ENCODE data around the gene FOXA2.

FOXA2 gene

GRCh38 chr20:22583773-22584521, 425 bp downstream of the FOXA2 start:
- no peak for DNase-seq (ENCODE audit: low spot score)

DNA sequence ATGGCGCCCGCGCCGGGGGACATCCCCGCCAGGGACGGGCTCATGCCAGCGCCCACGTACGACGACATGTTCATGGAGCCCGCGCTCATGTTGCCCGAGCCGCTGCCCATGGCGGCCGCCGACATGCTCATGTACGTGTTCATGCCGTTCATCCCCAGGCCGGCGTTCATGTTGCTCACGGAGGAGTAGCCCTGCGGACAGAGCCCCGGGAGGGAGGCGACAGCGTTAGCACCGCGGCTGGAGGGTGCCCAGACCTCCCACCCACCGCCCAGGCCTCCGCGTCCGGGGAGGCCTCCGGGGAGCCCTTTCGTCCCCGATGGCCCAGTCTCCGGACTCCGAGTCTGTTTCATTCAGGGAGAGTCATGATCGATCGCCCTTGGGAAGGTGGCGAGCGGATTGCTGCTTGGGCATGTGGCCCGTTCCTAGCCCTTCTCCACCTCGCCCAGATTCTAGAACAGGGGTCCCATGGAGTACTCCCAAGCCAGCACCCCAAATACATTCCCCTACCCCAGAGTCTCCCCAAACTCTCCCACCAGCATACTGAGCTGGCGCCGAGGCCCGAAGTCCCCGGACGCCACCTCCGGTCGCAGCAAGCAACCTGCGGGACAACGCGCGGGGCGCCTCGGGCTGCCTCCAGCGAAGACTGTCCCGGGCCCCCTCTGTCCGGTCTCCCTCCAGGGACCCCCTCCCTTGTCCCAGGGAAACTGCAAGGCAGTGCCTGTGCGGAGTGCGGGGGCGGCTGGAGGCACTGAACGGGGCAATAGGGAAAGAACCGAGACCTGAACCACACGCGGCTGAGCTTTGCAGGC, 1.2 kb downstream of the FOXA2 start:
- no peak for DNase-seq (ENCODE audit: low spot score)

DNA sequence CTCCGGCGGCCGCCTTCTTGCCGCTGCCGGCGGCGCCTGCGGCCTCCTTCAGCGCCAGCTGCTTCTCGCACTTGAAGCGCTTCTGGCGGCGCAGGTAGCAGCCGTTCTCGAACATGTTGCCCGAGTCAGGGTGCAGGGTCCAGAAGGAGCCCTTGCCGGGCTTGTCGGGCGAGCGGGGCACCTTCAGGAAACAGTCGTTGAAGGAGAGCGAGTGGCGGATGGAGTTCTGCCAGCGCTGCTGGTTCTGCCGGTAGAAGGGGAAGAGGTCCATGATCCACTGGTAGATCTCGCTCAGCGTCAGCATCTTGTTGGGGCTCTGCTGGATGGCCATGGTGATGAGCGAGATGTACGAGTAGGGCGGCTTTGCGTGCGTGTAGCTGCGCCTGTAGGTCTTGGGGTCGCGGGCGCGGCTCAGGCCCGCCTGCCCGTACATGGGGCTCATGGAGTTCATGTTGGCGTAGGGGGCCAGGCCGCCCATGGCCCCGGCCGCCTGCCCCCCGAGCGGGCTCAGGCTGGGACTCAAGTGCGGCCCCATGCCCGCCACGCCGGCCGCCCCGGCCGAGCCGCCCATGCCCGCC, 1.9 kb downstream of the FOXA2 start:
- no peak for DNase-seq (ENCODE audit: low spot score)

DNA sequence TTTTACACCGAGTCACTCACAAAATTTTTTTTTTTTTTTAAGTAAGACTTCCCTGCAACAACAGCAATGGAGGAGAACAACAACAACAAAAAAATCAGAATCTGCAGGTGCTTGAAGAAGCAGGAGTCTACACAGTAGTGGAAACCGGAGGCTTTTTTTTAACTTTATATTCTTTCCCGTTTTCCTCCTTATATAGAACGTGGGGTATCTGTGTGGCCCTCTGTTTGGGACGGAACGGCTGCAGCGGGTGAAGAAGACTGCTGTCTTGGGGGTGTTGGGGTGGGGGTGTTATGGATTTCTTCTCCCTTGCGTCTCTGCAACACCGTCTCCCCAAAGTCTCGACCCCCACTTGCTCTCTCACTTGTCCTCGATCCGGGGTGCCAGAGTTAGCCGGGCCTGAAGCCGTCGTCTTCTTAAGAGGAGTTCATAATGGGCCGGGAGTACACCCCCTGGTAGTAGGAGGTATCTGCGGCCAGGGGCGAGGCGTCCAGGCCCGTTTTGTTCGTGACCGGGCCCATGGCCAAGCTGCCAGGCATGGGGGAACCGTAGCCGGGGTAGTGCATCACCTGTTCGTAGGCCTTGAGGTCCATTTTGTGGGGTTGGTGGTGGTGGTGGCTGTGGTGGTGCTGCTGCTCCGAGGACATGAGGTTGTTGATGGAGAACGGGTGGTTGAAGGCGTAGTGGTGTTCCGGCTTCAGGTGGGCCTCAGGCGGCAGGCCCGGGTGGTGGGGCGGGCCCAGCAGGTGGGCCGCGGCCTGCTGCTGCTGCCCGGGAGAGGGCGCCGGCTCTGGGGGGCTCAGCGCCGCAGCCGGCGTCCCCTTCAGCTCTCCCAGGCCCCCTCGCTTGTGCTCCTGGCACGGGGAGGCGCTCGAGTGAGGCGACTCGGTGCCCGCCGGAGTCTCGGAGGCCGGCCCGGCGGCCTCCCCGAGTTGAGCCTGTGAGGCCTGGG, 2.7 kb downstream of the FOXA2 start:
- DNase-seq (ENCODE audit: low spot score): no peak

- DNase-seq (ENCODE audit: low spot score): no peak
These were observed 4.4 kb downstream of the FOXA2 start for GRCh38 chr20:22579711-22580697.

DNA sequence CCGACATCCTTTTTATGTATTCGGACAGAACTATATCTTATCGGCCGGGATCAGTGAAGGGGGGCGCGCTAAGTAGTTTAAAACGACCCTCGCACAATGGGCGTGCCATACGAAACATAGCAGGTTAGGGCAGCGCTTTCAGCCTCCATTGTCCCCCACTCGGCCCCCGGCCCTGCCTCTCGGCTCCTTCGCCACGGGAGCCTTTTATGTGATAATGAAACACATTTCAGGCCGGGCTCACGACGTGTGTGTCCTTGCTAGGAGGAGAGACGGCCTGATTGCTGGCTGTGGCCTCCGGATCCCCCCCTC, 5.3 kb downstream of the FOXA2 start:
- no peak for DNase-seq (ENCODE audit: low spot score)

- no peak for DNase-seq (ENCODE audit: low spot score)
These were observed 5.9 kb downstream of the FOXA2 start for GRCh38 chr20:22578221-22579118.

DNA sequence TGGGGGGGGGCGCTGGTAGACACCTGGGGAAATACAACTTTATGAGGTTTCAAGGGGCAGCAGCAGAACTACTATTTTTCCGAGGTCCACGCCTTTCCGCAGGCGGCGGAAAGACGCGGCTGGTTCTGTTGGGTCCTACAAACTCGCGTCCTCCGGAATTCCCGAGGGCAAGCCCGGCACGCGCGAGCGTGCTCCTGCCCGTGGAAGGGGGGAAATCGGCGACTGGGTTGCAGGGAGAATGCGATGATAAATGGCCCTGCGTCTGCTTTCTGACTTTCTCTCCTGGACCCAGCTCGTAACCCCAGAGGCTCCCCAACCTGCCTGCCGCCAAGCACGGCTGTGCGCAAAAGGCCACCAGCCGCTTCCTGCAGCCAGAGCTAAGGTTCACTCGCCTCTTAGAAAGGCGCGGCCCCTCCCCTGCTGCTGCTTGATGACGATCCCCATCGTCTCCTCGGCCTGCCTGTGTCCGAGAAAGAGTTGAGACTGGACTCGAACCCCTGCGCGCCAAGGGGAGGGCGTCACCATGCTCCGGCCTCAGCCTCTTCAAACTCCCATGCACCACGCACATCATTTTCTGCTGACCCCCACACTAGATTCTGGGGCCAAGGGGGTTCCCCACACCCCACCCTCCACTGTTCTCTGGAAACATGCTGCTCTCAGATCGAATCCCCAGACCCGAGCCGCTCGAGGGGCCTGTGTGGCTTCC, 6.7 kb downstream of the FOXA2 start:
- no peak for DNase-seq (ENCODE audit: low spot score)

DNA sequence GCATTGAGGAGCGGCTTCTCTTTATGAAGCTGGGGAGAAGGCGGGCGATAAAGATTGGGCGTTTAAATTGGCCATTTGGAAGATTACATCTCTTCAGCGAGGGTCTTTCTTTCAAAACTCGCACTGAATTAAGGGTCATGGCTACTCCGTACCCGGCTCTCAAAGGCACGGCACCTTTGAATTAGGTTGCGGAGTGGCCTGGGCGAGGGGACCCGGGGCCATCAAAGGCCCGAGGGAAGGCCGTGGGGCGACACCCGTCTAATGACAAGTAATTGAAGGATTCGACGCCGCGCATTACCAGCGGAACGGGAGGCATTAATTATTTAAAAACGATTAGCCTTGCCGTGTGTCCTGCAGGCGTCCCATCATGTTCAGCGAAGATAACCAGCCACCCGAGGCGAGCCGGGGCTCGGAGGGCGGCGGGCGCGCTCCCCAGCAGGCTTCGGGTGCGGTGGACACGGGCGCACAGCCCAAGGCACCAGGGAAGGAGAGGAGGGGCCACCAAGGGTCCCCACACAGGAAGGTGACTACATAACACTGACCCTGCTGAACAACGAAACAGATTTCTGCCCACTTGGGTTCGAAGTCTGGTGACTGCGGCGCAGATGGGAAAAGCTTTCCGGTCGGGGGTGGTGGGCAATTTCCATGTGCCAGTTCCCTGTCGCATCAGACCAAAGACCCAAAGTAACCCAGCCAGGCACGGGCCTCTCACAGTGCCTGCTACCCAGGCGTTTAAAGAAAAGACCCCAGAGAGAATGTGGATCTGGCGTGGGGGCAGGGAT, 7.4 kb downstream of the FOXA2 start:
- DNase-seq (ENCODE audit: low spot score): no peak

- DNase-seq (ENCODE audit: low spot score): no peak
These were observed 8.1 kb downstream of the FOXA2 start for GRCh38 chr20:22576273-22576672.

DNA sequence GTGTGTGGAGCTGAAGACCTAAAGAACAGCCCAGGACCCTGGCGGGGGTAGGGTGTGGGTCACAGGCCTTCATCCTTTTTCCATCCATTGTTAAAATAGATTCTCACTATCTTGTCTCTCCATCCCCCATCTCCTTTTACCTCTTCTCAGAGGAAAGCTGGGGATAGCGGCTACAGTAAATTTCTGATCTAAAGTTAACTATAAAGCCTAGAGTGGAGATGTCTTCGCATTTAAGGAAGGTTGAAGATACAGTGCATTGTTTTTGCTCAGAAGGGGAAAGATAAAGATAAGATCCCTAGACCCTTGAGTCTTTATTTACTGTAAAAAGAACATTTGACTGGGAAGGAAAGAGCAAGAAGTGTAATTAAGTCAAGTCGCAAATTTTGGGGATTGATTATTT, 8.6 kb downstream of the FOXA2 start:
- DNase-seq (ENCODE audit: low spot score): no peak

DNA sequence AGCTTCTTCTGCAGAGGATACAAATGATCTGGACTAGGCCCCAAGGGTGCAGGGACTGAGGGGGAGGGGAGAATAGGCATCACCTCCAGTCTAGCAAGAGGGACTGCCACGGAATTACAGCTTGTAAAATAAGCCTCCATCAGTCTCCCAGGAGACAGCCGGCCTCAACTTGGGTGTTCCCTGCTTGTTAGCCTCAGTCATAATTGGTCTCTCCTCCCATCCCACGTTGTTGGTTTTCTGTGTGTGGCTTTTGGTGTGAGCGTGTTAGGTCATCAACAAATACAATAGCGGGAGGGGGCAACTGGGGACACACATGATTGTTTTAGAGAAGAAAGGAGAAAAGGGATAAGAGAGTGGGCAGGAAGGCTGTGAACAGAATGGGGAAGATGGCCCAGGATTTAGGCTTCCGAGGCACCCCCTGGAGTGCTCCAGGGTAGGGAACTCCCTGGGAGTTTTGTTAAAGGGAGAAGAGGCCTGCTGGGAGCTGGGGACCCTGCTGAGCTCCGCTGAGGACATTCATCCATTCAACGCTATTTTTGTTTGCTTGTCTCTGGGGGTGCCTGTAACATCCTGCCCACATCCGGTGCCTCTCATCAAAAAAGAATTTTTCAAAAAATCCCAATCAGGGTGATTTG, 9.2 kb downstream of the FOXA2 start:
- no peak for DNase-seq (ENCODE audit: low spot score)

DNA sequence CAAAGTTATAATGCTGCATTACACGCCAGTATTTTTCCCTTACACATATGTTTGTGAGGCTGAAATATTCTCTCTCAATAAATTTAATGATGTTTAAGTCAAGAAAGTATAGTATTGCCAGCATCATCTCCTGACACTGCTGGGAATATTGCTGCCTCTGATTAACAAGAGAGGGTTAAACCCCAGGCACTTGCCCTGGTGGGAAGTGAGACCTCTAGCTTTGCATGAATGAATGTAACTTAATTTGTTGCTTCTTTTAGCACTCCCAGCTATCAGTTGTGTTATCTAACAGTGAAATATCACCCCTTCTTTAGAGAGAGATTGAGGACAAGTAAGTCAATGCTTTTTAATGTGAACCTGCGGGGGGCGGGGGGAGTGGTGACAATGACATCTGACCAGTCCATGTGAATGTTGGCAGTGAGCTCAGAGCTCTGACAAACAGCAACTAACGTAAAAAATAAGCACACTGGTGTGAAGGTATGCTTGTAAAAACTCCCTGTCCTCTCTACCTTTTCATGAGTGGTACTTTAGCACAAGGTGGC, 9.8 kb downstream of the FOXA2 start:
- DNase-seq (ENCODE audit: low spot score): no peak

- no peak for DNase-seq (ENCODE audit: low spot score)
These were observed 11.9 kb downstream of the FOXA2 start for GRCh38 chr20:22572491-22572890.

DNA sequence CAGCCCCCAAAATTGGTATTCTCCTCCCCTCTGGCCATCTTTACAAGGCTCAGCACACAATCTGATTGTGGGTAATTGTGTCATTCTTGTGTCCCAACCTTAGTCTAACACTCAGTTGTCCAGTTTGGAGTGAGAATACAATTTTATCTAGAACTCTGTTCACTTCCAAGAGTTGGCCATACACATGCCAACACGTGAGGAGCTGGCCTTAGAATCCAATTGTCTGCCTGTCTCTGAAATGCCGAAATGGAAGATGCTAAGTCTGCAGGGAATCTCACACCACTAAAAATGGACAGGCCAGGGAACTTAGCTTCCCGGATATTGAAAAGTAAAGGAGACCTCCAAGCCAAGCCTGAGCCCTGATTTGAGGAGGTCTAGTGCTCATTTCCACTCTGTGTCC, 12.3 kb downstream of the FOXA2 start:
- DNase-seq (ENCODE audit: low spot score): no peak

DNA sequence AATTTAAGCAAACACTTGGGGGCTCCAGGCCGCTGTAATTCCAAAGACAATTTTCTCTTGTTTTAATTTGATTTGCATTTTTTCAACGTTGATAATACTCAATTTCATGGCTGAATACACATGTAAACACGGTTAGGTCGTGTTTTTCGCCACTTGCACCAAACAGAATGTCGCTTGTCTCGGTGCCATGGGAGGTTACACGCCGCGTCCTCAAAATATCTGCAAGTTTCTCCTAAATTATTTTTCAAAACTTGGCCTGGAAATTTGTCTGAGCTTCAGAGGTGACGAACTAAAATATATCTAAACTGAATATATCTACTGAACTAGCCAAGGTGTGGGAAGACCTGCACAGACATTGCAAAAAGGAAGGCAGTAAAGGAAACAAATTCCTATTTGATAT, 15.0 kb downstream of the FOXA2 start:
- no peak for DNase-seq (ENCODE audit: low spot score)

GRCh38 chr20:22568872-22569344, 15.5 kb downstream of the FOXA2 start:
- DNase-seq (ENCODE audit: low spot score): no peak
